ENCODE measurements around the gene MYD88.
A peak's percentile ranks its signal among the peaks of the same experiment; 100 is the strongest.

- TF ChIP-seq CTCF (IDR thresholded peaks at IDR 0.05) (peak in 1 of 7 experiments; percentile 17), POLR2A (IDR thresholded peaks at IDR 0.05) (peak; percentile 77 to 92 (median 84))
Observed at GRCh38 chr3:38164952-38165721, 26.7 kb downstream of the MYD88 start, which contains the start of gene OXSR1.
